ENCODE data around the gene BECN2. TPM values are rescaled to one million over a fixed set of nuclear protein-coding genes. Genes with fewer than 3 reads are reported as not detected.

Gene BECN2
- total and polyA plus RNA-seq, 2 donors (not counting 3 experiments of a cell fraction or from before 2014, with no cell fraction given) = not detected

DNA sequence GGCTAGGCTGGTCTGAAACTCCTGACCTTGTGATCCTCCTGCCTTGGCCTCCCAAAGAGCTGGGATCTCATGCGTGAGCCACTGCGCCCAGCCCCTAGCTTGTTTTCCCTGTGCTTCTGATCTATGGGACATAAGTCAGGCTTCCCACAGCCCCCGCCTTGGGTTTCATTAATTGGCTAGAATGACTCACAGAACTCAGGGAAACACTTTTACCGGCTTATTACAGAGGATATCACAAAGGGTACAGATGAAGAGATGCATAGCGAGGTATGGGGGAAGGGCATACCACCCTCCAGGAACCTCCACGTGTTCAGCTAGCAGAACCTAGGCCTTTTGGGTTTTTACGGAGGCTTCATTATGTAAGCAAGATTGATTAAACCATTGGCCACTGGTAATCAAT, 42.9 kb downstream of the BECN2 start:
- dilution Hi-C loops (cut with MboI; ENCODE audit: extremely low pct_ligation_motif_present, low sequenced_read_pairs) = no loop called here

More for the DNA sequence above, 42.9 kb downstream of the BECN2 start:
- BruUV-seq (replicated peaks) = no TSS peak
- no peaks in the 10 kb centered on the region for H3K36me3 ChIP-seq (ENCODE audit: control insufficient read depth in 2 of 2, extremely low read depth in 1 of 2, insufficient read depth in 2 of 2, low read length in 2 of 2)
- no peaks in the 10 kb centered on the region for H3K9me1 ChIP-seq (replicated peaks; ENCODE audit: control insufficient read depth, extremely low read depth, insufficient read depth, low read length)
- H3K4me1 ChIP-seq (ENCODE audit: control insufficient read depth, extremely low read depth, insufficient read depth, low read length) = peaks cover 4% of the 10 kb centered on the region
- no peaks in the 10 kb centered on the region for H4K20me1 ChIP-seq (replicated peaks; ENCODE audit: control insufficient read depth, extremely low read depth, insufficient read depth, low read length)
- CTCF ChIA-PET = no interaction called here
- FAIRE-seq = no peak
- H3K9me3 ChIP-seq (replicated peaks; ENCODE audit: control insufficient read depth, insufficient read depth, low read length) = no peaks in the 10 kb centered on the region
- H3K79me2 ChIP-seq (ENCODE audit: control insufficient read depth, insufficient read depth, low read length) = no peaks in the 10 kb centered on the region
- H3K4me2 ChIP-seq (ENCODE audit: insufficient read depth, low read length) = no peak overlapping the region
- TF ChIP-seq JUN (IDR thresholded peaks at IDR 0.05; ENCODE audit: borderline replicate concordance, insufficient read depth, insufficient read length, low read depth) (no peak), POLR2AphosphoS5 (IDR thresholded peaks at IDR 0.05; ENCODE audit: insufficient read depth, low read depth, low read length) (no peak), GATA2 (IDR thresholded peaks at IDR 0.05; ENCODE audit: insufficient read depth, insufficient read length, low read depth, low read length) (no peak), EZH2 (IDR thresholded peaks at IDR 0.05; ENCODE audit: borderline replicate concordance, low read depth, low read length, severe bottlenecking) (no peak), FOS (IDR thresholded peaks at IDR 0.05; ENCODE audit: borderline replicate concordance, insufficient read depth, low read length) (no peak), MYC (IDR thresholded peaks at IDR 0.05; ENCODE audit: low read depth, low read length) (no peak), POLR2A (IDR thresholded peaks at IDR 0.05; ENCODE audit: low read depth, low read length) (no peak)
- TF ChIP-seq, protein P1, sequence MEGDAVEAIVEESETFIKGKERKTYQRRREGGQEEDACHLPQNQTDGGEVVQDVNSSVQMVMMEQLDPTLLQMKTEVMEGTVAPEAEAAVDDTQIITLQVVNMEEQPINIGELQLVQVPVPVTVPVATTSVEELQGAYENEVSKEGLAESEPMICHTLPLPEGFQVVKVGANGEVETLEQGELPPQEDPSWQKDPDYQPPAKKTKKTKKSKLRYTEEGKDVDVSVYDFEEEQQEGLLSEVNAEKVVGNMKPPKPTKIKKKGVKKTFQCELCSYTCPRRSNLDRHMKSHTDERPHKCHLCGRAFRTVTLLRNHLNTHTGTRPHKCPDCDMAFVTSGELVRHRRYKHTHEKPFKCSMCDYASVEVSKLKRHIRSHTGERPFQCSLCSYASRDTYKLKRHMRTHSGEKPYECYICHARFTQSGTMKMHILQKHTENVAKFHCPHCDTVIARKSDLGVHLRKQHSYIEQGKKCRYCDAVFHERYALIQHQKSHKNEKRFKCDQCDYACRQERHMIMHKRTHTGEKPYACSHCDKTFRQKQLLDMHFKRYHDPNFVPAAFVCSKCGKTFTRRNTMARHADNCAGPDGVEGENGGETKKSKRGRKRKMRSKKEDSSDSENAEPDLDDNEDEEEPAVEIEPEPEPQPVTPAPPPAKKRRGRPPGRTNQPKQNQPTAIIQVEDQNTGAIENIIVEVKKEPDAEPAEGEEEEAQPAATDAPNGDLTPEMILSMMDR (IDR thresholded peaks at IDR 0.05; ENCODE audit: extremely low read depth in 1 of 2, insufficient read depth in 1 of 2, low read depth in 1 of 2, low read length in 2 of 2) = no peak
- TF ChIP-seq, protein P2, sequence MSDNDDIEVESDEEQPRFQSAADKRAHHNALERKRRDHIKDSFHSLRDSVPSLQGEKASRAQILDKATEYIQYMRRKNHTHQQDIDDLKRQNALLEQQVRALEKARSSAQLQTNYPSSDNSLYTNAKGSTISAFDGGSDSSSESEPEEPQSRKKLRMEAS (IDR thresholded peaks at IDR 0.05; ENCODE audit: insufficient read depth, insufficient read length) = no peak
- intact Hi-C loops (cut with micrococcal nuclease) = no loop called here
- no peak overlapping the region for H3K4me3 ChIP-seq (replicated peaks in 1 of 3; ENCODE audit: insufficient read depth in 1 of 3, low read depth in 1 of 3, low read length in 3 of 3)
- H3K27me3 ChIP-seq (ENCODE audit: control insufficient read depth in 2 of 2, insufficient read depth in 2 of 2, low read length in 2 of 2) = no peaks in the 10 kb centered on the region
- no peak overlapping the region for H3K27ac ChIP-seq (ENCODE audit: insufficient read depth, low read depth, low read length)
- H3K9ac ChIP-seq (replicated peaks; ENCODE audit: extremely low read depth, insufficient read depth, low read length) = no peak overlapping the region
- POLR2A ChIA-PET = no interaction called here
- H2AFZ ChIP-seq (ENCODE audit: low read depth, low read length) = no peak overlapping the region
- no peak for DNase-seq (ENCODE audit: low read depth, low spot score)
